Measurements from ENCODE around the gene PCDHGC4.

Gene PCDHGC4

DNA sequence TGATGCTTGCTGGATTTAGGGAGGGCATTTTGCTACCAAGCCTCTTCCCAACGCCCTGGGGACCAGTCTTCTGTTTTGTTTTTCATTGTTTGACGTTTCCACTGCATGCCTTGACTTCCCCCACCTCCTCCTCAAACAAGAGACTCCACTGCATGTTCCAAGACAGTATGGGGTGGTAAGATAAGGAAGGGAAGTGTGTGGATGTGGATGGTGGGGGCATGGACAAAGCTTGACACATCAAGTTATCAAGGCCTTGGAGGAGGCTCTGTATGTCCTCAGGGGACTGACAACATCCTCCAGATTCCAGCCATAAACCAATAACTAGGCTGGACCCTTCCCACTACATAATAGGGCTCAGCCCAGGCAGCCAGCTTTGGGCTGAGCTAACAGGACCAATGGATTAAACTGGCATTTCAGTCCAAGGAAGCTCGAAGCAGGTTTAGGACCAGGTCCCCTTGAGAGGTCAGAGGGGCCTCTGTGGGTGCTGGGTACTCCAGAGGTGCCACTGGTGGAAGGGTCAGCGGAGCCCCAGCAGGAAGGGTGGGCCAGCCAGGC, 27.0 kb downstream of the PCDHGC4 start:
- TF ChIP-seq, protein P1, sequence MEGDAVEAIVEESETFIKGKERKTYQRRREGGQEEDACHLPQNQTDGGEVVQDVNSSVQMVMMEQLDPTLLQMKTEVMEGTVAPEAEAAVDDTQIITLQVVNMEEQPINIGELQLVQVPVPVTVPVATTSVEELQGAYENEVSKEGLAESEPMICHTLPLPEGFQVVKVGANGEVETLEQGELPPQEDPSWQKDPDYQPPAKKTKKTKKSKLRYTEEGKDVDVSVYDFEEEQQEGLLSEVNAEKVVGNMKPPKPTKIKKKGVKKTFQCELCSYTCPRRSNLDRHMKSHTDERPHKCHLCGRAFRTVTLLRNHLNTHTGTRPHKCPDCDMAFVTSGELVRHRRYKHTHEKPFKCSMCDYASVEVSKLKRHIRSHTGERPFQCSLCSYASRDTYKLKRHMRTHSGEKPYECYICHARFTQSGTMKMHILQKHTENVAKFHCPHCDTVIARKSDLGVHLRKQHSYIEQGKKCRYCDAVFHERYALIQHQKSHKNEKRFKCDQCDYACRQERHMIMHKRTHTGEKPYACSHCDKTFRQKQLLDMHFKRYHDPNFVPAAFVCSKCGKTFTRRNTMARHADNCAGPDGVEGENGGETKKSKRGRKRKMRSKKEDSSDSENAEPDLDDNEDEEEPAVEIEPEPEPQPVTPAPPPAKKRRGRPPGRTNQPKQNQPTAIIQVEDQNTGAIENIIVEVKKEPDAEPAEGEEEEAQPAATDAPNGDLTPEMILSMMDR (IDR thresholded peaks at IDR 0.05; ENCODE audit: insufficient read depth, low read length, missing control alignments): no peak
- POLR2A ChIA-PET: no interaction called here
- no peak overlapping the region for H3K4me3 ChIP-seq (ENCODE audit: low read depth, low read length)
- DNase-seq (ENCODE audit: low read depth, low spot score): no peak
- CTCF ChIA-PET: interaction anchor here (0.8 to 37.5 kb wide), 19 partner anchors 6 to 181 kb away, joined by 3 to 856 read pairs (median 5); partner anchors contain the start of genes PCDHGA1, PCDHGA10, PCDHGA11 and PCDHGA12

GRCh38 chr5:141512390-141512910, 27.6 kb downstream of the PCDHGC4 start:
- DNase-seq (ENCODE audit: low read depth, low spot score): no peak
- H3K4me3 ChIP-seq (ENCODE audit: low read depth, low read length): peak overlapping the region; percentile 52
- CTCF ChIA-PET: interaction anchor here (0.6 to 37.5 kb wide), 24 partner anchors 5 to 182 kb away, joined by 3 to 856 read pairs (median 4); partner anchors contain the start of genes PCDHGA1, PCDHGA10, PCDHGA11 and PCDHGA12
- POLR2A ChIA-PET: interaction anchor here (1.3 to 3.9 kb wide), 2 partner anchors 19 to 45 kb away, joined by 6 to 13 read pairs; no protein-coding TSS in a partner anchor
- TF ChIP-seq, protein P1 (IDR thresholded peaks at IDR 0.05; ENCODE audit: insufficient read depth, low read length, missing control alignments): peak; percentile 80

DNA sequence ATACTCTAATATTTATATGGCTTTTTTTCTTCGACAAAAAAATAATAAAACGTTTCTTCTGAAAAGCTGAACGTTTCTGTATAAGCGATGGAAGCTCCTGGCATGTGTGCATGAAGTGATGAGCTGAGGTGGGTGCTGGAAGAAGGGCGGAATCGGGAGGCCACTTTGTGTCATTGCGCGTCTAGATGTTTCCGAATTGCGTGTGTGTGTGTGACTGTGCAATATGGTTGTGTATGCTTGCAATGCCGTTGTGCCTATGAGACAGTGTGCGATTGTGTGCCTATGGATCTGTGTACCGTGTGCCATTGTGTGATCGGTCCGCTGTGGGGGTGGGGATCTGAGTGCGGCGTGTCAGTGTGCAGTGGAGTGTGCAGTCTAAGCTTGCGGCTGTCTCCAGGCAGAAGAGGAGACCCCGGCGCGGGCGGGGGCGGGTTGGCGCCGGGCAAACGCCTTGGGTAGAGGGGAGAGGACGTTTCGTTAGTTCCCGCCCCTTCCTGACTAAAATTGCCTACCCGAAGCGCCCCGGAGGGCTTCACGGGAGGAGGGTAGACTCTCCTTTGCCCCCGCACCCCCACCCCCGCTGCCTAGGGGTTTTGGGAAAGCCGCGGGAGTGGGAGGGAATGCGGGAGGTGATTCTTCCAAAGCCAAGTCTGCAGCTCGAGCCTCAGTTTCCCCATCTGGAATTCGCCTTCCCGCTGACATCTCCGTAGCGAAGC, 28.2 kb downstream of the PCDHGC4 start:
- ChIA-PET POLR2A (interaction anchor here (0.7 to 3.9 kb wide), 9 partner anchors 10 to 93 kb away, joined by 3 to 13 read pairs (median 6); partner anchors contain the start of genes PCDHGA11, PCDHGA12, PCDHGC3 and PCDHGC5), CTCF (interaction anchor here (0.6 to 37.5 kb wide), 21 partner anchors 4 to 182 kb away, joined by 3 to 856 read pairs (median 5); partner anchors contain the start of genes PCDHGA1, PCDHGA10, PCDHGA11 and PCDHGA12)
- TF ChIP-seq, protein P1 (IDR thresholded peaks at IDR 0.05; ENCODE audit: insufficient read depth, low read length, missing control alignments): no peak
- DNase-seq (ENCODE audit: low read depth, low spot score): no peak
- peak overlapping the region; percentile 52 for H3K4me3 ChIP-seq (ENCODE audit: low read depth, low read length)

GRCh38 chr5:141513627-141514329, 28.9 kb downstream of the PCDHGC4 start:
- TF ChIP-seq, protein P1 (IDR thresholded peaks at IDR 0.05; ENCODE audit: insufficient read depth, low read length, missing control alignments): no peak
- peak; percentile 76 for DNase-seq (ENCODE audit: low read depth, low spot score)
- H3K4me3 ChIP-seq (ENCODE audit: low read depth, low read length): peak overlapping the region; percentile 52
- CTCF ChIA-PET: interaction anchor here (1.0 to 37.5 kb wide), 12 partner anchors 4 to 105 kb away, joined by 3 to 856 read pairs (median 15); partner anchors contain the start of genes DIAPH1, PCDHGA10, PCDHGA11 and PCDHGA12
- POLR2A ChIA-PET: interaction anchor here (0.7 to 3.9 kb wide), 9 partner anchors 10 to 93 kb away, joined by 3 to 13 read pairs (median 6); partner anchors contain the start of genes PCDHGA11, PCDHGA12, PCDHGC3 and PCDHGC5

- POLR2A ChIA-PET: interaction anchor here (1.2 to 3.9 kb wide), 6 partner anchors 10 to 43 kb away, joined by 3 to 13 read pairs (median 6); partner anchors contain the start of genes PCDHGC3 and PCDHGC5
- CTCF ChIA-PET: interaction anchor here (1.0 to 37.5 kb wide), 12 partner anchors 3 to 132 kb away, joined by 3 to 856 read pairs (median 15); partner anchors contain the start of genes DIAPH1, PCDHGA10, PCDHGA11 and PCDHGA12
- H3K4me3 ChIP-seq (ENCODE audit: low read depth, low read length): peak overlapping the region; percentile 52
- TF ChIP-seq, protein P1 (IDR thresholded peaks at IDR 0.05; ENCODE audit: insufficient read depth, low read length, missing control alignments): no peak
- no peak for DNase-seq (ENCODE audit: low read depth, low spot score)
Observed at GRCh38 chr5:141514330-141515133, 29.7 kb downstream of the PCDHGC4 start.
